Prostate gland (tissue), 2 donors: ENCODE data around the gene DIS3L2.
"Not testable (repeated sequence)": the region's sequence is repeated elsewhere in the genome, so short reads cannot be mapped to it uniquely, and the experiment has no call there.

Source experiments
- CTCF ChIP-seq, 4 experiments: fragments of 200-600 bp in 2 of 4; fragments of 450-650 bp in 2 of 4; sonication (generic) in 2 of 4; IDR thresholded peaks; 1 replicate in 3 of 4; 2 replicates in 1 of 4; pipeline ENCODE4 v1.5.1; 2016 to 2019; ENCODE audit warnings: antibody characterized with exemption in 4 of 4, mild to moderate bottlenecking in 2 of 4, moderate library complexity in 2 of 4
- POLR2A ChIP-seq: fragments of 450-650 bp; IDR thresholded peaks from one replicate; pipeline ENCODE4 v1.6.1; 2016; ENCODE audit warnings: antibody characterized with exemption, mild to moderate bottlenecking
- POLR2AphosphoS5 ChIP-seq: sonication (generic); formaldehyde crosslinking; IDR thresholded peaks from one replicate; pipeline ENCODE4 v1.6.1; 2017; ENCODE audit warnings: antibody characterized with exemption

- TF ChIP-seq CTCF (IDR thresholded peaks at IDR 0.05); POLR2AphosphoS5; POLR2A: not testable (repeated sequence)
Measured at GRCh38 chr2:232378735-232379151, 417.2 kb downstream of the DIS3L2 start, which contains the start of gene ALPP.
